Ovary (tissue), 10 donors: ENCODE data around the gene SHISA3. TPM values are rescaled to one million over a fixed set of nuclear protein-coding genes. Genes with fewer than 3 reads are reported as not detected.

Experiments
- DNase-seq, 5 donors: peaks; one replicate each; pipeline ENCODE4 v3.0.0-alpha.2; 2019 to 2020
- H3K27ac ChIP-seq, 2 donors: fragments of 200-600 bp; one replicate each; pipeline versions ENCODE4 v1.5.1 to v1.8.0; 2019 to 2022
- H3K27me3 ChIP-seq: fragments of 200-600 bp; one replicate; pipeline ENCODE4 v1.8.0; 2022
- H3K36me3 ChIP-seq: fragments of 200-600 bp; sonication (generic); one replicate; pipeline ENCODE4 v1.5.1; 2019
- H3K4me1 ChIP-seq: one replicate; pipeline ENCODE4 v1.8.1; 2013; ENCODE audit warnings: mild to moderate bottlenecking, moderate library complexity; ENCODE audit not compliant: insufficient read depth
- H3K4me3 ChIP-seq: fragments of 200-600 bp; sonication (generic); one replicate; pipeline ENCODE4 v1.5.1; 2017
- H3K9me3 ChIP-seq, 2 donors: fragments of 200-600 bp in 1 of 2; sonication (generic) in 1 of 2; one replicate each; pipeline versions ENCODE4 v1.5.1 to v1.8.1; 2013 to 2019; ENCODE audit warnings: mild to moderate bottlenecking in 1 of 2, moderate library complexity in 1 of 2
- EP300 ChIP-seq: sonication (generic); formaldehyde crosslinking; IDR thresholded peaks from one replicate; pipeline ENCODE4 v1.6.1; 2017; ENCODE audit warnings: antibody characterized with exemption
- POLR2A ChIP-seq: fragments of 450-650 bp; IDR thresholded peaks from one replicate; pipeline ENCODE4 v1.6.1; 2017; ENCODE audit warnings: antibody characterized with exemption, mild to moderate bottlenecking, moderate library complexity
- WGBS, 3 donors: extraction: QIAGEN DNeasy Blood & Tissue Kit in 1 of 3; methylation state at CpG; one replicate each; pipeline versions ENCODE4 v1.1.5 to v1.1.7; 2013 to 2017; 5-methylcytosine and 5-hydroxymethylcytosine counted together
- intact Hi-C, 4 donors: fragments of 100-400 bp; cut with DNase I; formaldehyde crosslinking; loops; one replicate each; pipeline versions ENCODE4 v1.11.0 to v1.15.1; 2022 to 2023
- long read RNA-seq, 3 donors: library from polyadenylated mRNA in 2 of 3; unstranded in 2 of 3; transcript quantifications; one replicate each; pipeline ENCODE4 v2.0.0 and lab custom pipeline, GENCODE V29; 2021 to 2026
- polyA plus RNA-seq, 2 donors: library from polyadenylated mRNA; stranded (reverse); fragments of 200-250 nt in 1 of 2; fragments of 350-450 nt in 1 of 2; fragmentation: Illumina TruSeq in 1 of 2; extraction: RNeasy Lipid Tissue Mini Kit (QIAGEN cat#74804) in 1 of 2; gene quantifications; one replicate each; pipeline ENCODE4 v1.2.3, GENCODE V29; 2013 to 2014
- total RNA-seq, 7 donors: library from RNA; depleted of rRNA in 2 of 7; stranded (reverse); fragments of >200 nt in 2 of 7; fragmentation: NEBNext Ultra II Directional in 3 of 7; extraction: Animal tissue kit (Norgen Biotek cat#: 25700) in 3 of 7; gene quantifications; one replicate each; pipeline versions ENCODE4 v1.1.0 to v1.2.4, GENCODE V29; 2016 to 2023
- TF ChIP-seq, protein P1 (sequence below), 3 donors: fragments of 450-650 bp in 2 of 3; fragments of 200-600 bp in 1 of 3; IDR thresholded peaks; one replicate each; pipeline versions ENCODE4 v1.5.1 to v1.8.0; 2016 to 2022; ENCODE audit warnings: antibody characterized with exemption in 3 of 3, mild to moderate bottlenecking in 1 of 3
- donor health status: DM: no; HTN: no; CAD: no; lungs with moderate emphysema.
- donor health status: DM: no; HTN: no; CAD: no.
- donor health status: Bipolar disorder and iron deficiency.
- donor health status: DM: yes; HTN: yes; CAD: no.
- donor health status: DM: no; HTN: no; CAD: no.
- donor health status: DM: yes; HTN: yes; CAD: no.

SHISA3 gene
- total RNA-seq, result 1 to 10 TPM in 1 of 7 donors, under 1 TPM in 4, not detected in 2; 0.28 to 1.7 (median 0.46) TPM
- polyA plus RNA-seq, result 1 to 10 TPM in 1 of 2 donors, under 1 TPM in 1; 0.21 to 2.5 TPM
- long read RNA-seq, donor 1, partial matches to known transcripts, result 0 of 1 reads
- long read RNA-seq, donor 1, other reads (novel, unspliced or antisense), result 0 of 1 reads
- long read RNA-seq, donor 2, result 0 reads
- long read RNA-seq, donor 3, transcript SHISA3-201 (2 exons, 1,971 nt), result major isoform, 6 of 7 reads
- long read RNA-seq, donor 3, partial matches to known transcripts, result 0 of 7 reads
- long read RNA-seq, donor 3, other reads (novel, unspliced or antisense), result 1 of 7 reads

DNA sequence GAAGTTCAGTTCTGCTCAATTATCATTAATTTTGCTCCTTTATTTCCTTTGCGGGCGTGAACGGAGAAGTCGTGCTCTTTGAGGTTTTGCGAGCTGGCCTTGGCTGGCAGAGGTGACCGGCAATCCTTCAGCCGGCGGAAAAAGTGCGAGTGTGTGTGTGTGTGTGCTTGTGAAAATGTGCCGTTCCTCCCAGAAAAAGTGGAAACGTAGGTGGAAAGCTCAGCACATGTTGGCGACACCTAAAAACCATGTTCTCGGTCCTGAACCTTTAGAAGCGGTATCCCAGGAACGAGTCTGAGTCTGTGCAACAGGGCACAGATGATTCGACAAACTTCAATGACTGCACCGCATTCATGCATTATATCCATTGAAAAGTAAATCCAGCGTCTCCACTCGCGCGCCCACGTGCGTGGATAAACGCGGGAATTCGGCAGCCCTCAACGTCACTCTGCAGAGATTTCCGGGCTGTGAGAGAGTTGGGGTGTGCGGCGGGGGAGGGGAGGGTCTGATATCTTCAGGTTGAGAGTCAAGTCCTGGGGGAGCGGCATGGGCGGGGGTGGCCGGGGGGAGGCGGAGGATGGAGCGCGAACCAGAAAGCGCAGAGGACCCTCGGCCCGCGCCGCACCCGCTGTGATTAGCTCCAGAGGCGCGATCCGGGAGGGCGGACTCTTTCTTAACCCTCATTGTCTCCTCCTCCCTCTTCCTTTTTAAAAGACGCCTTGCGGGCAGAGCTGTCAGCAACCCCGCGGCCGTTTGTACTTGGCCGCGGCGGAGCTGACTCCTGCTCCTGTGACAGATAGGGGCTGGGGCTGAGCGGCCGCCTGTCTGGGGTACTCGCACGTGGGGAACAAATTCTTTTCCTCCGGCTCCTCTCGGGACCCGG is at the start of gene SHISA3:
TSS of gene SHISA3 (plus strand) at position 737 of the 883 bp plus-strand sequence. CDS start 569 bp downstream, outside the sequence.
- Histone ChIP-seq H3K4me3 (peak within 1 kb of the TSS; percentile 18), H3K4me1 (peaks cover 2% of the 10 kb centered on the region), H3K27ac (no peak within 1 kb of the TSS), H3K36me3 (no peaks in the 10 kb centered on the region), H3K9me3 (no peaks in the 10 kb centered on the region), H3K27me3 (no peaks in the 10 kb centered on the region)
- 4 to 7% (median 5%) methylated on average over 46 to 61 of the region's 61 CpGs for WGBS, 3 donors
- TF ChIP-seq EP300, result no peak
- TF ChIP-seq, protein P1, sequence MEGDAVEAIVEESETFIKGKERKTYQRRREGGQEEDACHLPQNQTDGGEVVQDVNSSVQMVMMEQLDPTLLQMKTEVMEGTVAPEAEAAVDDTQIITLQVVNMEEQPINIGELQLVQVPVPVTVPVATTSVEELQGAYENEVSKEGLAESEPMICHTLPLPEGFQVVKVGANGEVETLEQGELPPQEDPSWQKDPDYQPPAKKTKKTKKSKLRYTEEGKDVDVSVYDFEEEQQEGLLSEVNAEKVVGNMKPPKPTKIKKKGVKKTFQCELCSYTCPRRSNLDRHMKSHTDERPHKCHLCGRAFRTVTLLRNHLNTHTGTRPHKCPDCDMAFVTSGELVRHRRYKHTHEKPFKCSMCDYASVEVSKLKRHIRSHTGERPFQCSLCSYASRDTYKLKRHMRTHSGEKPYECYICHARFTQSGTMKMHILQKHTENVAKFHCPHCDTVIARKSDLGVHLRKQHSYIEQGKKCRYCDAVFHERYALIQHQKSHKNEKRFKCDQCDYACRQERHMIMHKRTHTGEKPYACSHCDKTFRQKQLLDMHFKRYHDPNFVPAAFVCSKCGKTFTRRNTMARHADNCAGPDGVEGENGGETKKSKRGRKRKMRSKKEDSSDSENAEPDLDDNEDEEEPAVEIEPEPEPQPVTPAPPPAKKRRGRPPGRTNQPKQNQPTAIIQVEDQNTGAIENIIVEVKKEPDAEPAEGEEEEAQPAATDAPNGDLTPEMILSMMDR (IDR thresholded peaks at IDR 0.05), result no peak
- no peak for TF ChIP-seq POLR2A
- no peak for DNase-seq
- intact Hi-C loops, result no loop called here

DNA sequence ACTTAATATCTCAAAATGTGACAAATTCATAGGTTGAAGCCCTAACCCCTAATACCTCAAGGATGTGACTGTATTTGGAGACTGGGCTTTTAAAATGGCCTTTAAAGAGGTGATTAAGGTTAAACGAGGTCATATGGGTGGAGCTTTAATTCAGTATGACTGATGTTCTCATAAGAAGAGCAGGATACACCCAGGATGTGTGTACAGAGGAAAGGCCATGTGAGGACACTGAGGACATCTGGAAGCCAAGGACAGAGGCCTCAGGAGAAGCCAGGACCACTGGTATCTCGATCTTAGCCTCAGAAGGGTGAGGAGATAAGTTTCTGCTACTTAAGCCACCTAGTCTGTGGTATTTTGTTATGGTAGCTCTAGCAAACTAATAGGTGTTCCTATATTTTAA is 49.0 kb upstream of the SHISA3 start:
- intact Hi-C loops, result no loop called here
- no peak for TF ChIP-seq EP300
- TF ChIP-seq POLR2A, result no peak
- TF ChIP-seq, protein P1 (IDR thresholded peaks at IDR 0.05), result no peak
- DNase-seq, result no peak

DNA sequence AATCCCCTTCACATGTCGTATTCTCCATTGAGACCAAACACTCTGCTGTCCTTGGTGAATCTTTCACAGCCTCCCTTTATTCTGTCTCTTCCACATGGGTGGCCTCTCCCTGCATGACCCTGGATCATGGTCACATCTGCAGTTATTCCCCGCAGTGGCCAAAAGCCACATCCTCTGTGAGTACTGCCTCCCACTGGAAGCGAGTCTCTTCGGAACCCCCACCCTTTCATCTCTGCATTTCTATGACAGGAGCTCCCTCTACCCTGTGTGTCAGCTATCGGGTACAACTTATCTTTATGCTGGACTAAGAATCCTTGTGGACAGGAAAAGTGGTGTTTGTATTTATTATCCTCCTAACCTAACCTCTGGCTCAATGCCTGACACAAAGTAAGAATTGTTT is 48.6 kb upstream of the SHISA3 start:
- H3K4me1 ChIP-seq, result no peaks in the 10 kb centered on the region
- H3K4me3 ChIP-seq, result no peak overlapping the region
- no peaks in the 10 kb centered on the region for H3K36me3 ChIP-seq
- H3K9me3 ChIP-seq, result no peaks in the 10 kb centered on the region
- no peak overlapping the region for H3K27ac ChIP-seq
- no peak for TF ChIP-seq EP300
- TF ChIP-seq, protein P1 (IDR thresholded peaks at IDR 0.05), result no peak
- no peak for TF ChIP-seq POLR2A
- 33 to 52% (median 42%) methylated on average over 5 of the region's 5 CpGs for WGBS, 3 donors
- intact Hi-C loops, result no loop called here
- DNase-seq, result no peak
- H3K27me3 ChIP-seq, result no peaks in the 10 kb centered on the region

More for the DNA sequence above, 49.0 kb upstream of the SHISA3 start:
- Histone ChIP-seq H3K4me1 (no peaks in the 10 kb centered on the region), H3K27ac (no peak overlapping the region), H3K27me3 (no peaks in the 10 kb centered on the region), H3K9me3 (no peaks in the 10 kb centered on the region), H3K36me3 (no peaks in the 10 kb centered on the region), H3K4me3 (no peak overlapping the region)
- WGBS, 3 donors, result 73 to 76% (median 76%) methylated on average over 2 of the region's 2 CpGs

DNA sequence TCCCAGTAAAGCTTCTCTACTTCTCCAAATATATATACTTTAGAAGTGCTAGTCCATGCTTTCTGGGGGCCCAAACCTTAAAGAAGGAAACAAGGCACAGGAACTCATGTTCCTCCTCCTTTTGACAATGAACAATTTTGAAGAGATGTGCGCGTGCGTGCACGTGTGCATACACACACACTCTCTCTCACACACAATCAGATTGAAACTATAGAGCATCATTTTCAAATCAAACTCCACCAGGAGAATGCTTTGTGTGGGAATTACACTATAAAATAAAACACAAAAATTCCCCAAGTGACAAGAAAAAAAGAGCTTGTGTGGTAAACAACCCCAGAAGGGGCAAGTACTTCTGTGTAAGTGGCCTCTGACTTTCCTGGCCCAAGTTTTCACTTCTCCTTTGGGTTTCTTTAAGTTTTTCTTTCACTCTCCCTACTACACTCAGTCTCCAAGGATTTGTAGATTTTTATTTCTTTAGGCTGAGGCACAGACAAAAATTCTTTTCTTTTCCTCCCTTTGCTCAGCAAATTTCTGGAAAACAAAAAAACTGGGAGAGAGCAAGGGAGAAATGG is 46.6 kb upstream of the SHISA3 start:
- no peak for TF ChIP-seq POLR2A
- no peak for TF ChIP-seq EP300
- H3K4me3 ChIP-seq, result no peak overlapping the region
- 92 to 94% (median 93%) methylated on average over 4 of the region's 4 CpGs for WGBS, 3 donors

More for the DNA sequence above, 46.6 kb upstream of the SHISA3 start:
- no peak for DNase-seq
- H3K9me3 ChIP-seq, result no peaks in the 10 kb centered on the region
- no peaks in the 10 kb centered on the region for H3K36me3 ChIP-seq
- no peaks in the 10 kb centered on the region for H3K27me3 ChIP-seq
- no peaks in the 10 kb centered on the region for H3K4me1 ChIP-seq
- intact Hi-C loops, result no loop called here
- H3K27ac ChIP-seq, result no peak overlapping the region
